HCT116 (cell line): Measurements from ENCODE around the gene C5AR2. TPM values are rescaled to one million over a fixed set of nuclear protein-coding genes. Genes with fewer than 3 reads are reported as not detected.

Source experiments
- ATAC-seq: fragments of 200-7000 bp; cut with Tn5 transposase; 2 replicates; pipeline ENCODE4 v1.9.1; 2020; ENCODE audit warnings: mild to moderate bottlenecking, moderate library complexity
- BruUV-seq: library from RNA; stranded (reverse); fragments of 400-500 nt; replicated peaks from 2 replicates; lab custom pipeline; 2021; lab: Mats Ljungman, UMichigan
- CTCF ChIA-PET: fragments of 300-600 bp; sonication (Branson Sonifier 250); formaldehyde crosslinking; loops from one replicate; lab custom pipeline; 2021; ENCODE audit warnings: antibody characterized with exemption; lab: Charles Lee
- POLR2A ChIA-PET: fragments of 300-600, 350-600 bp; sonication (Branson Sonifier 250); formaldehyde crosslinking; loops from one replicate; lab custom pipeline; 2021; ENCODE audit warnings: antibody characterized with exemption; lab: Charles Lee
- RAD21 ChIA-PET, 2 experiments: fragments of 300-600 bp; sonication (Branson Sonifier 250); formaldehyde crosslinking; loops; one replicate each; lab custom pipeline; 2023; ENCODE audit warnings: low total read pairs in 2 of 2; ENCODE audit not compliant: uncharacterized antibody in 2 of 2, unreplicated experiment in 2 of 2, low non-redundant PET in 1 of 2; lab: Charles Lee
- DNase-seq: peaks from one replicate; pipeline ENCODE4 v3.0.0-alpha.2; 2010; ENCODE audit warnings: low read depth, low spot score
- H2AFZ ChIP-seq: fragments of 200-600 bp; shearing (Covaris generic), sonication (generic); 2 replicates; pipeline ENCODE4 v1.6.1; 2017; ENCODE audit warnings: low read depth, mixed run types, mixed read lengths, antibody characterized with exemption, low read length; ENCODE audit not compliant: poor library complexity, severe bottlenecking
- H3K27ac ChIP-seq: 2 replicates; pipeline ENCODE4 v1.5.1; 2012; ENCODE audit warnings: low read depth, low read length
- H3K27me3 ChIP-seq: fragments of 200-600 bp; sonication (generic); 2 replicates; pipeline ENCODE4 v1.6.1; 2016; ENCODE audit warnings: mixed run types, low read length, mixed read lengths; ENCODE audit not compliant: insufficient read depth
- H3K36me3 ChIP-seq, 2 experiments: fragments of 200-500 bp in 1 of 2; fragments of 200-600 bp in 1 of 2; sonication (Bioruptor generic) in 1 of 2; sonication (generic) in 1 of 2; 2 replicates each; pipeline versions ENCODE4 v1.5.1 to v1.6.1; 2014 to 2016; ENCODE audit warnings: low read length in 2 of 2, inconsistent platforms in 1 of 2, mixed read lengths in 1 of 2, mixed run types in 1 of 2; ENCODE audit not compliant: insufficient read depth in 2 of 2, control insufficient read depth in 1 of 2
- H3K4me1 ChIP-seq, 2 experiments: fragments of 200-600 bp in 1 of 2; sonication (generic) in 1 of 2; 2 replicates each; pipeline versions ENCODE4 v1.5.1 to v1.6.1; 2012 to 2017; ENCODE audit warnings: low read length in 2 of 2, inconsistent platforms in 1 of 2, mild to moderate bottlenecking in 1 of 2, mixed read lengths in 1 of 2, mixed run types in 1 of 2, moderate library complexity in 1 of 2; ENCODE audit not compliant: insufficient read depth in 2 of 2, control insufficient read depth in 1 of 2
- H3K4me2 ChIP-seq: fragments of 200-600 bp; sonication (generic); 2 replicates; pipeline ENCODE4 v1.6.1; 2017; ENCODE audit warnings: mixed run types, low read length, mixed read lengths
- H3K4me3 ChIP-seq, 2 experiments: fragments of 200-600 bp in 1 of 2; sonication (generic) in 1 of 2; replicated peaks in 1 of 2; 2 replicates each; pipeline ENCODE4 v1.5.1; 2011 to 2016; ENCODE audit warnings: low read length in 2 of 2, control low read depth in 1 of 2, low read depth in 1 of 2, mild to moderate bottlenecking in 1 of 2, mixed read lengths in 1 of 2, mixed run types in 1 of 2
- H3K79me2 ChIP-seq: fragments of 200-600 bp; sonication (generic); 2 replicates; pipeline ENCODE4 v1.6.1; 2017; ENCODE audit warnings: mild to moderate bottlenecking, mixed run types, low read length, moderate library complexity, mixed read lengths; ENCODE audit not compliant: insufficient read depth
- H3K9ac ChIP-seq: fragments of 200-600 bp; sonication (generic); 2 replicates; pipeline ENCODE4 v1.6.1; 2016; ENCODE audit warnings: low read length, mixed read lengths
- H3K9me2 ChIP-seq: fragments of 200-600 bp; sonication (generic), shearing (Covaris generic); 2 replicates; pipeline ENCODE4 v1.6.1; 2017; ENCODE audit warnings: mixed run types, mild to moderate bottlenecking, moderate library complexity; ENCODE audit not compliant: insufficient read depth
- H3K9me3 ChIP-seq, 2 experiments: fragments of 200-500 bp in 1 of 2; fragments of 200-600 bp in 1 of 2; sonication (Bioruptor generic) in 1 of 2; sonication (generic) in 1 of 2; 2 replicates each; pipeline ENCODE4 v1.6.1; 2014 to 2017; ENCODE audit warnings: low read length in 2 of 2, mixed read lengths in 2 of 2, inconsistent platforms in 1 of 2, low read depth in 1 of 2, mild to moderate bottlenecking in 1 of 2, mixed run types in 1 of 2, moderate library complexity in 1 of 2; ENCODE audit not compliant: control insufficient read depth in 1 of 2, insufficient read depth in 1 of 2
- H4K20me1 ChIP-seq: fragments of 200-600 bp; sonication (generic), shearing (Covaris generic); 2 replicates; pipeline ENCODE4 v1.6.1; 2017; ENCODE audit warnings: mixed run types, mild to moderate bottlenecking, moderate library complexity; ENCODE audit not compliant: insufficient read depth
- ATF3 ChIP-seq: IDR thresholded peaks from 2 replicates; pipeline ENCODE4 v1.6.1; 2012
- CBX3 ChIP-seq: IDR thresholded peaks from 2 replicates; pipeline ENCODE4 v1.6.1; 2012; ENCODE audit warnings: low read depth
- CEBPB ChIP-seq: IDR thresholded peaks from 2 replicates; pipeline ENCODE4 v1.6.1; 2012; ENCODE audit warnings: low read depth
- CTCF ChIP-seq, 3 experiments: fragments of 200-600 bp in 1 of 3; sonication (generic) in 1 of 3; IDR thresholded peaks in 2 of 3; conservative IDR thresholded peaks in 1 of 3; 2 replicates each; pipeline ENCODE4 v1.5.1; 2012 to 2017; ENCODE audit warnings: low read depth in 2 of 3, low read length in 2 of 3, antibody characterized with exemption in 1 of 3, borderline replicate concordance in 1 of 3, control low read depth in 1 of 3, mild to moderate bottlenecking in 1 of 3, mixed read lengths in 1 of 3, mixed run types in 1 of 3, moderate library complexity in 1 of 3; ENCODE audit not compliant: insufficient read depth in 1 of 3
- EGR1 ChIP-seq: IDR thresholded peaks from 2 replicates; pipeline ENCODE4 v1.6.1; 2012; ENCODE audit warnings: low read depth
- ELF1 ChIP-seq: IDR thresholded peaks from 2 replicates; pipeline ENCODE4 v1.6.1; 2012; ENCODE audit warnings: low read depth, borderline replicate concordance
- EZH2 ChIP-seq: fragments of 200-600 bp; sonication (generic); IDR thresholded peaks from 2 replicates; pipeline ENCODE4 v1.6.1; 2017; ENCODE audit warnings: antibody characterized with exemption, mixed run types
- EZH2phosphoT487 ChIP-seq: fragments of 200-600 bp; IDR thresholded peaks from 2 replicates; pipeline ENCODE4 v1.6.1; 2018; ENCODE audit warnings: antibody characterized with exemption, borderline replicate concordance
- FOSL1 ChIP-seq: IDR thresholded peaks from 2 replicates; pipeline ENCODE4 v1.6.1; 2012; ENCODE audit warnings: low read depth
- JUND ChIP-seq: IDR thresholded peaks from 2 replicates; pipeline ENCODE4 v1.6.1; 2012
- POLR2A ChIP-seq: IDR thresholded peaks from 2 replicates; pipeline ENCODE4 v1.7.0; 2011; ENCODE audit warnings: borderline replicate concordance; ENCODE audit not compliant: insufficient read depth, insufficient read length; ENCODE audit errors: extremely low read depth
- RAD21 ChIP-seq: IDR thresholded peaks from 2 replicates; pipeline ENCODE4 v1.6.1; 2012; ENCODE audit warnings: low read depth, mild to moderate bottlenecking
- SIN3A ChIP-seq: IDR thresholded peaks from 2 replicates; pipeline ENCODE4 v1.6.1; 2012; ENCODE audit warnings: low read depth
- SP1 ChIP-seq: IDR thresholded peaks from 2 replicates; pipeline ENCODE4 v1.6.1; 2012; ENCODE audit warnings: low read depth
- SRF ChIP-seq: IDR thresholded peaks from 2 replicates; pipeline ENCODE4 v1.6.1; 2012; ENCODE audit warnings: low read depth
- TCF7L2 ChIP-seq: IDR thresholded peaks from 2 replicates; pipeline ENCODE4 v1.7.0; 2011; ENCODE audit warnings: borderline replicate concordance, inconsistent platforms; ENCODE audit not compliant: insufficient read depth, insufficient read length; ENCODE audit errors: extremely low read depth
- ZBTB33 ChIP-seq: IDR thresholded peaks from 2 replicates; pipeline ENCODE4 v1.6.1; 2011; ENCODE audit warnings: mild to moderate bottlenecking, low read length, moderate library complexity; ENCODE audit not compliant: insufficient replicate concordance; ENCODE audit errors: extremely low read depth
- ZFX ChIP-seq: fragments of 450-650 bp; IDR thresholded peaks from 2 replicates; pipeline ENCODE4 v1.6.1; 2017
- intact Hi-C: fragments of 100-400 bp; cut with micrococcal nuclease; formaldehyde crosslinking; loops from 2 replicates; pipeline ENCODE4 v1.10.0; 2022
- total RNA-seq: library from RNA; stranded (reverse); gene quantifications from one replicate; pipeline ENCODE4 v1.2.1, GENCODE V29; 2021; ENCODE audit not compliant: unreplicated experiment
- TF ChIP-seq, protein P1 (sequence below): IDR thresholded peaks from 2 replicates; pipeline ENCODE4 v1.6.1; 2012; ENCODE audit warnings: low read depth
- TF ChIP-seq, protein P2 (sequence below): IDR thresholded peaks from 2 replicates; pipeline ENCODE4 v1.6.1; 2012

The C5AR2 gene
- total RNA-seq, 1 experiment from 2014 or later = 0.12 TPM

GRCh38 chr19:47310323-47310722, 21.7 kb upstream of the C5AR2 start:
- ATAC-seq = no peak
- intact Hi-C loops = no loop called here
- POLR2A ChIA-PET = no interaction called here

More at GRCh38 chr19:47310323-47310722, 21.7 kb upstream of the C5AR2 start:
- Histone ChIP-seq H3K4me2 (no peak overlapping the region), H3K9me3 (no peaks in the 10 kb centered on the region), H3K9me2 (no peaks in the 10 kb centered on the region), H3K27me3 (no peaks in the 10 kb centered on the region), H3K36me3 (no peaks in the 10 kb centered on the region), H3K9ac (no peak overlapping the region), H3K27ac (no peak overlapping the region), H3K4me1 (peaks cover 18 to 43% of the 10 kb centered on the region in 2 experiments), H3K4me3 (no peak overlapping the region), H4K20me1 (no peaks in the 10 kb centered on the region), H2AFZ (no peak overlapping the region), H3K79me2 (no peaks in the 10 kb centered on the region)
- DNase-seq = no peak
- RAD21 ChIA-PET = no interaction called here
- CTCF ChIA-PET = no interaction called here
- no TSS peak for BruUV-seq
- TF ChIP-seq, protein P1, sequence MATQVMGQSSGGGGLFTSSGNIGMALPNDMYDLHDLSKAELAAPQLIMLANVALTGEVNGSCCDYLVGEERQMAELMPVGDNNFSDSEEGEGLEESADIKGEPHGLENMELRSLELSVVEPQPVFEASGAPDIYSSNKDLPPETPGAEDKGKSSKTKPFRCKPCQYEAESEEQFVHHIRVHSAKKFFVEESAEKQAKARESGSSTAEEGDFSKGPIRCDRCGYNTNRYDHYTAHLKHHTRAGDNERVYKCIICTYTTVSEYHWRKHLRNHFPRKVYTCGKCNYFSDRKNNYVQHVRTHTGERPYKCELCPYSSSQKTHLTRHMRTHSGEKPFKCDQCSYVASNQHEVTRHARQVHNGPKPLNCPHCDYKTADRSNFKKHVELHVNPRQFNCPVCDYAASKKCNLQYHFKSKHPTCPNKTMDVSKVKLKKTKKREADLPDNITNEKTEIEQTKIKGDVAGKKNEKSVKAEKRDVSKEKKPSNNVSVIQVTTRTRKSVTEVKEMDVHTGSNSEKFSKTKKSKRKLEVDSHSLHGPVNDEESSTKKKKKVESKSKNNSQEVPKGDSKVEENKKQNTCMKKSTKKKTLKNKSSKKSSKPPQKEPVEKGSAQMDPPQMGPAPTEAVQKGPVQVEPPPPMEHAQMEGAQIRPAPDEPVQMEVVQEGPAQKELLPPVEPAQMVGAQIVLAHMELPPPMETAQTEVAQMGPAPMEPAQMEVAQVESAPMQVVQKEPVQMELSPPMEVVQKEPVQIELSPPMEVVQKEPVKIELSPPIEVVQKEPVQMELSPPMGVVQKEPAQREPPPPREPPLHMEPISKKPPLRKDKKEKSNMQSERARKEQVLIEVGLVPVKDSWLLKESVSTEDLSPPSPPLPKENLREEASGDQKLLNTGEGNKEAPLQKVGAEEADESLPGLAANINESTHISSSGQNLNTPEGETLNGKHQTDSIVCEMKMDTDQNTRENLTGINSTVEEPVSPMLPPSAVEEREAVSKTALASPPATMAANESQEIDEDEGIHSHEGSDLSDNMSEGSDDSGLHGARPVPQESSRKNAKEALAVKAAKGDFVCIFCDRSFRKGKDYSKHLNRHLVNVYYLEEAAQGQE = no peak
- TF ChIP-seq ELF1 (no peak), POLR2A (no peak), SIN3A (no peak), EZH2 (no peak), EGR1 (no peak), ATF3 (no peak), CEBPB (no peak), SP1 (no peak), CBX3 (no peak), SRF (no peak), ZBTB33 (no peak), JUND (no peak), ZFX (no peak), TCF7L2 (no peak), CTCF (IDR thresholded peaks at IDR 0.05 in 2 of 3, conservative IDR thresholded peaks at IDR 0.05 in 1 of 3; ENCODE audit: borderline replicate concordance in 1 of 3, insufficient read depth in 1 of 3, low read depth in 2 of 3, low read length in 2 of 3) (no peak), FOSL1 (no peak), EZH2phosphoT487 (no peak), RAD21 (no peak)
- TF ChIP-seq, protein P2, sequence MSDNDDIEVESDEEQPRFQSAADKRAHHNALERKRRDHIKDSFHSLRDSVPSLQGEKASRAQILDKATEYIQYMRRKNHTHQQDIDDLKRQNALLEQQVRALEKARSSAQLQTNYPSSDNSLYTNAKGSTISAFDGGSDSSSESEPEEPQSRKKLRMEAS = no peak
